Measurements from ENCODE around the gene CAMK4.

The CAMK4 gene

DNA sequence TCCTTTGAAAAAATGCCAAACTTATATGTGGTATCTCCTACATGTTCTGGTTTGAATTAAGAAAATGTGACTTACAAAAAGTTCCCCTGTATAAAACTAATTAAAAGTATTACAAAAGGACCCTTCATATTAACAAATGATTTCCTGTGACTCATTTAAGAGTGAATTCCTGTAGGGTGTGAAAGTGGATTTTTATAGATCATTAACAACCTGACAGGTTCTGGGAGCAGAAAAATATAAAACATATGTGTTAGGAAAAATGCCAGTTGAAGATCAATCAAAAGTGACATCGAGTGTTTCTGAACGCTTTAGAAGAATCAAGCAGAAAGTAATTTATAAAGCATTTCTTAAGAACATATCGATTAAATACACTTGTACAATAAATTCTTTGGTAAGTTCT, 35.5 kb downstream of the CAMK4 start:
- TF ChIP-seq EZH2phosphoT487 (IDR thresholded peaks at IDR 0.05; ENCODE audit: borderline replicate concordance): no peak
- TF ChIP-seq, protein P1, sequence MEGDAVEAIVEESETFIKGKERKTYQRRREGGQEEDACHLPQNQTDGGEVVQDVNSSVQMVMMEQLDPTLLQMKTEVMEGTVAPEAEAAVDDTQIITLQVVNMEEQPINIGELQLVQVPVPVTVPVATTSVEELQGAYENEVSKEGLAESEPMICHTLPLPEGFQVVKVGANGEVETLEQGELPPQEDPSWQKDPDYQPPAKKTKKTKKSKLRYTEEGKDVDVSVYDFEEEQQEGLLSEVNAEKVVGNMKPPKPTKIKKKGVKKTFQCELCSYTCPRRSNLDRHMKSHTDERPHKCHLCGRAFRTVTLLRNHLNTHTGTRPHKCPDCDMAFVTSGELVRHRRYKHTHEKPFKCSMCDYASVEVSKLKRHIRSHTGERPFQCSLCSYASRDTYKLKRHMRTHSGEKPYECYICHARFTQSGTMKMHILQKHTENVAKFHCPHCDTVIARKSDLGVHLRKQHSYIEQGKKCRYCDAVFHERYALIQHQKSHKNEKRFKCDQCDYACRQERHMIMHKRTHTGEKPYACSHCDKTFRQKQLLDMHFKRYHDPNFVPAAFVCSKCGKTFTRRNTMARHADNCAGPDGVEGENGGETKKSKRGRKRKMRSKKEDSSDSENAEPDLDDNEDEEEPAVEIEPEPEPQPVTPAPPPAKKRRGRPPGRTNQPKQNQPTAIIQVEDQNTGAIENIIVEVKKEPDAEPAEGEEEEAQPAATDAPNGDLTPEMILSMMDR (conservative IDR thresholded peaks at IDR 0.05; ENCODE audit: low read length): no peak
- Histone ChIP-seq H3F3A (ENCODE audit: low read depth) (no peaks in the 10 kb centered on the region), H3K36me3 (ENCODE audit: insufficient read depth, low read length) (no peaks in the 10 kb centered on the region), H2AFZ (ENCODE audit: low read length) (no peak overlapping the region), H3K9me2 (replicated peaks; ENCODE audit: low read depth, low read length) (no peaks in the 10 kb centered on the region), H3K4me2 (ENCODE audit: low read depth, low read length, poor library complexity, severe bottlenecking) (no peak overlapping the region), H3K4me3 (ENCODE audit: low read length, poor library complexity, severe bottlenecking) (no peak overlapping the region), H3K79me2 (ENCODE audit: insufficient read depth, low read length) (peaks cover 46% of the 10 kb centered on the region), H4K20me1 (ENCODE audit: insufficient read depth, low read length, poor library complexity, severe bottlenecking) (peaks cover 4% of the 10 kb centered on the region), H3K27me3 (ENCODE audit: insufficient read depth, low read length, poor library complexity, severe bottlenecking) (no peaks in the 10 kb centered on the region), H3K9ac (ENCODE audit: low read depth, low read length, poor library complexity, severe bottlenecking) (no peak overlapping the region), H3K4me1 (ENCODE audit: insufficient read depth, low read length, poor library complexity, severe bottlenecking) (peaks cover 16% of the 10 kb centered on the region), H3K9me3 (ENCODE audit: insufficient read depth, low read depth, low read length) (peaks cover 10% of the 10 kb centered on the region; the same call in 1 of the 2 replicates)

GRCh38 chr5:111261610-111262009, 37.4 kb downstream of the CAMK4 start:
- H2AFZ ChIP-seq (ENCODE audit: low read length): no peak overlapping the region
- no peak overlapping the region for H3K4me3 ChIP-seq (ENCODE audit: low read length, poor library complexity, severe bottlenecking)
- H3K4me2 ChIP-seq (ENCODE audit: low read depth, low read length, poor library complexity, severe bottlenecking): no peak overlapping the region
- H3K79me2 ChIP-seq (ENCODE audit: insufficient read depth, low read length): peaks cover 35% of the 10 kb centered on the region
- TF ChIP-seq, protein P1 (conservative IDR thresholded peaks at IDR 0.05; ENCODE audit: low read length): no peak
- no peaks in the 10 kb centered on the region for H3K9me2 ChIP-seq (replicated peaks; ENCODE audit: low read depth, low read length)
- peaks cover 10% of the 10 kb centered on the region; the same call in 1 of the 2 replicates for H3K9me3 ChIP-seq (ENCODE audit: insufficient read depth, low read depth, low read length)
- no peaks in the 10 kb centered on the region for H3K4me1 ChIP-seq (ENCODE audit: insufficient read depth, low read length, poor library complexity, severe bottlenecking)
- H3K27me3 ChIP-seq (ENCODE audit: insufficient read depth, low read length, poor library complexity, severe bottlenecking): no peaks in the 10 kb centered on the region
- no peaks in the 10 kb centered on the region for H3F3A ChIP-seq (ENCODE audit: low read depth)
- H3K36me3 ChIP-seq (ENCODE audit: insufficient read depth, low read length): no peaks in the 10 kb centered on the region
- H3K9ac ChIP-seq (ENCODE audit: low read depth, low read length, poor library complexity, severe bottlenecking): no peak overlapping the region
- peaks cover 4% of the 10 kb centered on the region for H4K20me1 ChIP-seq (ENCODE audit: insufficient read depth, low read length, poor library complexity, severe bottlenecking)

DNA sequence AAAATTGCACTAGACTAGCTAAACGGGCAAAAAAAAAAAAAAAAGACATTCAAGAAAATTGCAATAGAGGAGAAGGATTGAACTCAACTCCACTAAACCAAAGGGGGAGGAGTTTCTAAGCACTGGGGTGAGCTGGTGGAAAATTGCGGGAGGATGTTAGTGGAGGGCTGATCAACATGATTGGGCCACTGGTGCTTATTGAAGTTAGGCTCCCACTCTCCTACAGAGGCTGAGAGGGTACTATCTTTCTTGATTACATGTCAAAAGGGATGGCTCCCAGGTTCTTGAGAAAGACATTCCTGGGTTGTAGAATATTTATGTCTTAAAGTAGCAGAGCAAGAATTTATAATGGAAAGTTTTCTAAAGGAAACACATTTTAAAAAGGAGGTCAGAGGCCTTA, 38.0 kb downstream of the CAMK4 start:
- H3K4me2 ChIP-seq (ENCODE audit: low read depth, low read length, poor library complexity, severe bottlenecking): no peak overlapping the region
- no peak overlapping the region for H3K9ac ChIP-seq (ENCODE audit: low read depth, low read length, poor library complexity, severe bottlenecking)
- H3K9me3 ChIP-seq (ENCODE audit: insufficient read depth, low read depth, low read length): peaks cover 5% of the 10 kb centered on the region; the same call in 1 of the 2 replicates
- TF ChIP-seq, protein P1 (conservative IDR thresholded peaks at IDR 0.05; ENCODE audit: low read length): no peak
- TF ChIP-seq EZH2phosphoT487 (IDR thresholded peaks at IDR 0.05; ENCODE audit: borderline replicate concordance): no peak
- H3F3A ChIP-seq (ENCODE audit: low read depth): no peaks in the 10 kb centered on the region
- no peaks in the 10 kb centered on the region for H3K27me3 ChIP-seq (ENCODE audit: insufficient read depth, low read length, poor library complexity, severe bottlenecking)
- H3K4me3 ChIP-seq (ENCODE audit: low read length, poor library complexity, severe bottlenecking): no peak overlapping the region
- H2AFZ ChIP-seq (ENCODE audit: low read length): no peak overlapping the region
- no peaks in the 10 kb centered on the region for H3K9me2 ChIP-seq (replicated peaks; ENCODE audit: low read depth, low read length)
- no peaks in the 10 kb centered on the region for H3K36me3 ChIP-seq (ENCODE audit: insufficient read depth, low read length)
- peaks cover 36% of the 10 kb centered on the region for H3K79me2 ChIP-seq (ENCODE audit: insufficient read depth, low read length)
- no peaks in the 10 kb centered on the region for H3K4me1 ChIP-seq (ENCODE audit: insufficient read depth, low read length, poor library complexity, severe bottlenecking)
- peaks cover 4% of the 10 kb centered on the region for H4K20me1 ChIP-seq (ENCODE audit: insufficient read depth, low read length, poor library complexity, severe bottlenecking)
